NCI-H446 treated with DMSO at 0.1 percent for 48 hours (cell line): ENCODE data around the gene F10.
"Not testable (repeated sequence)": the region's sequence is repeated elsewhere in the genome, so short reads cannot be mapped to it uniquely, and the experiment has no call there.

ENCODE experiments used
- DNase-seq: peaks from one replicate; lab custom pipeline; 2025; lab: John Stamatoyannopoulos, UW

F10 gene

DNA sequence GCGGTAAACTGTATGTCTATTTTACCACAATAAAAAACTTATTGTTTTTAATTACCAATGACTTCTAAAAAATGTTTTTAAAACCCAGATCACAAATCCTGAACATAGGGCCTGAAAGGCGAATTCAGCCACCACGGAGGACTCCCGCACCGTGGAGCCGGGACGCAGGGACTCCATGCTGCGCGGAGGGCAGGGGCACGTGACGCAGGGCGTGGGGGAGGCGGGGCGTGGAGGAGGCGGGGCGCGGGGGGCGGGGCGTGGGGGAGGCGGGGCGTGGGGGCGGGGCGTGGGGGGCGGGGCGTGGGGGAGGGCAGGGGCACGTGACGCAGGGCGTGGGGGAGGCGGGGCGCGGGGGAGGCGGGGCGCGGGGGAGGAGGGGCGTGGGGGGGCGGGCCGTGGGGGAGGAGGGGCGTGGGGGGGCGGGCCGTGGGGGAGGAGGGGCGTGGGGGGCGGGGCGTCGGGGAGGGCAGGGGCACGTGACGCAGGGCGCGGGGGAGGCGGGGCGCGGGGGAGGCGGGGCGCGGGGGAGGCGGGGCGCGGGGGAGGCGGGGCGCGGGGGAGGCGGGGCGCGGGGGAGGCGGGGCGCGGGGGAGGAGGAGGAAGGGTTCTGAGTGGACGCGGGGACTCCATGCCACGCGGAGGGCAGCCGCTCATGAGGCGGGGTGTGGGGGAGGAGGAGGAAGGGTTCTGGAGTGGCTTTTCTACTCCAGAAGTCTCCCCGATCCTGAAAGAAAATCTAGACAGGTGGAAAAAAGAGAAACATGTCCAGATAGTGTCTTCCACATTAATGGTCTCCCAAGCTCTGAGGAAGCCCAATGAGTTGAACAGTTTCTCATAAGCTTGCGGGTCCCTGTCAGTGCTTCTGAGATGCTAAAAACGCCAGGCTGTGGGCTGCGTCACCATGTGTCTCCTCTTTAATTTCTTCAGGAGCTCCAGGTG lies 31.5 kb downstream of the F10 start:
- peak; percentile 0 for DNase-seq

GRCh38 chr13:113155201-113155600 lies 32.6 kb downstream of the F10 start:
- DNase-seq, result no peak

DNA sequence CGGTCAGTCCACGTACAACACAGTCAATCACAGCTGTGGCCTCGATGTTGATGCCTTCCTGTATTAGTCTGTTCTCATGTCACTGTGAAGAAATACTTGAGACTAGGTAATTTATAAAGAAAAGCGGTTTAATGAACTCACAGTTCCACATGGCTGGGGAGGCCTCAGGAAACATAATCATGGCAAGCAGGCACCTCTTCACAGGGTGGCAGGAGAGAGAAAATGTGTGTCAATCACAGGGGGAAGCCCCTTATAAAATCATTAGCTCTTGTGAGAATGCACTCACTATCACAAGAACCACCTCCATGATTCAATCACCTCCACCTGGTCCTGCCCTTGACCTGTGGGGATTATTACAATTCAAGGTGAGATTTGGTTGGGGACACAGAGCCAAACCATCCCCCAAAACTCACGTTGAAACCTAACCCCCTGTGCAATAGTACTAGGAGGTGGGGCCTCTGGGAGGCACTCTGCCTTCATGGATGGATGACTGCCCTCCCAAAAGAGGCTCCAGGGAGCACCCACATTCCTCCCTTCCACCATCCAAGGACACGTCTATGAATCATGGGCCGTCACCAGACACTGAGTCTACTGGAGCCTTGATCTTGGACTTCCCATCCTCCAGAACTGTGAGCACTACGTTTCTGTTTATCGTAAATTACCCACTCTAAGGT lies 33.5 kb downstream of the F10 start:
- no peak for DNase-seq

GRCh38 chr13:113157206-113157928 lies 34.8 kb downstream of the F10 start:
- DNase-seq, result no peak

GRCh38 chr13:113157929-113158747 lies 35.5 kb downstream of the F10 start, which contains the start of gene PROZ:
Gene PROZ, plus strand, starts transcription at chr13:113158648. Its CDS starts 13 bp downstream, at chr13:113158661.
- no peak for DNase-seq

DNA sequence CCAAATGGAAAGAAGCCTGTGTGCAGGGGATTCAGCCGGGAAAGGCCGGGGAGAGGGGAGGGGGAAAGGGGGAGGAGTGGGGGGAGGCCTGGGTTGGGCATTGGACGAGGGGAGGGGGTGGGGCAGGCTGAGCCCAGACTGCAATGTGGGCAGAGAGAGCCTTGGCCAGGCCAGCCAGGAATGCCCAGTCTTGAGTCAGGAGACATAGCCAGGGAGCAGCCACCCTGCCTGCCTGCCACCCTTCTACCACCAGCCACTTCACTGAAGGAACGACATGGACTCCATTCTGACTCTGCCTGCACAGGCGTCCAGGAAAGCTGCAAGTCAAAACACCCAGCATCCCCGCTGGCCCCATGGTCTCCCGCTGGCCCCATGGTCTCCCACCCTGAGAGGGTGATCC lies 36.3 kb downstream of the F10 start:
- DNase-seq, result no peak

GRCh38 chr13:113159701-113160100 lies 37.1 kb downstream of the F10 start:
- DNase-seq, result no peak

GRCh38 chr13:113160983-113161382 lies 38.4 kb downstream of the F10 start:
- no peak for DNase-seq

GRCh38 chr13:113161433-113161832 lies 38.8 kb downstream of the F10 start:
- no peak for DNase-seq

DNA sequence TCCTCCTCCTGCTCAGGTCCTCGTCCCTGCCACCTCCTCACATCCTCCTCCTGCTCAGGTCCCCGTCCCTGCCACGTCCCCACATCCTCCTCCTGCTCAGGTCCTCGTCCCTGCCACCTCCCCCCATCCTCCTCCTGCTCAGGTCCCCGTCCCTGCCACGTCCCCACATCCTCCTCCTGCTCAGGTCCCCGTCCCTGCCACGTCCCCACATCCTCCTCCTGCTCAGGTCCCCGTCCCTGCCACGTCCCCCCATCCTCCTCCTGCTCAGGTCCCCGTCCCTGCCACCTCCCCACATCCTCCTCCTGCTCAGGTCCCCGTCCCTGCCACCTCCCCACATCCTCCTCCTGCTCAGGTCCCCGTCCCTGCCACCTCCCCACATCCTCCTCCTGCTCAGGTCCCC lies 39.4 kb downstream of the F10 start:
- DNase-seq, result not testable (repeated sequence)

DNA sequence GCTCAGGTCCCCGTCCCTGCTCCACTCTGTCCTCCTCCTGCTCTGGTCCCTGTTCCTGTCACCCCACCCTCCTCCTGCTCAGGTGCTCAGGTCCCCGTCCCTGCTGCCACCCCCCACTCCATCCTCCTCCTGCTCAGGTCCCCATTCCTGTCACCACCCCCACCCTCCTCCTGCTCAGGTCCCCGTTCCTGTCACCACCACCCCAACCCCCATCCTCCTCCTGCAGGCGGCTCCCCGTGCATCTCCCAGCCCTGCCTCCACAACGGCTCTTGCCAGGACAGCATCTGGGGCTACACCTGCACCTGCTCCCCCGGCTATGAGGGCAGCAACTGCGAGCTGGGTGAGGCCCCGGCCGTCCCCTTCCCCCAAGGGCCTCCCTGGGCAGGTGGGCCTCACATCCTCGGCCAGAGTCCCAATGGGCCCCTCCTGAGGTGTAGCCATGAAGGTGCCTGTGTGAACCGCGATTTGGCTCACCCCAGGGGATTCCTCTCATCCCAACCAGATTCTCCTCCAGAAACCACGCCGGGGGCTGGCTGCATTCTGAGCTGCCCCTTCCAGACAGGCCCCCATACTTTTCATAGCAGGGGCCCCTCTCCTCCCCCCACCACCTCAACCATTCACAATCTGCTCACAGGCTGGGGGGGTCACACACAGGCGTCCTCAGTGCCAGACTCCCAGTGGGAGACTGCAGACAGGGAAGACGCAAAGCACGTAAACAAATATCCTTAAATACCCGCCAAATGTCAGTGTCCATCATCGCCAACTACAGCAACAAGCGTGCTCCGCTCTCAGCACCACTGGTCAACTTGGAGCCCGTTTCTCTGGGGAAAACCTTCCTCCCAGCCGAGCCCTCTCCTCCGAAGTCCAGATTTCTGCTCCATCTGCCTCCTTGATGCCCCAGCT lies 40.4 kb downstream of the F10 start:
- no peak for DNase-seq

GRCh38 chr13:113164492-113164891 lies 41.9 kb downstream of the F10 start:
- DNase-seq, result no peak

GRCh38 chr13:113166266-113166665 lies 43.7 kb downstream of the F10 start:
- no peak for DNase-seq

GRCh38 chr13:113166681-113167080 lies 44.1 kb downstream of the F10 start:
- DNase-seq, result no peak

- no peak for DNase-seq
Measured at GRCh38 chr13:113167155-113167554, 44.6 kb downstream of the F10 start.

DNA sequence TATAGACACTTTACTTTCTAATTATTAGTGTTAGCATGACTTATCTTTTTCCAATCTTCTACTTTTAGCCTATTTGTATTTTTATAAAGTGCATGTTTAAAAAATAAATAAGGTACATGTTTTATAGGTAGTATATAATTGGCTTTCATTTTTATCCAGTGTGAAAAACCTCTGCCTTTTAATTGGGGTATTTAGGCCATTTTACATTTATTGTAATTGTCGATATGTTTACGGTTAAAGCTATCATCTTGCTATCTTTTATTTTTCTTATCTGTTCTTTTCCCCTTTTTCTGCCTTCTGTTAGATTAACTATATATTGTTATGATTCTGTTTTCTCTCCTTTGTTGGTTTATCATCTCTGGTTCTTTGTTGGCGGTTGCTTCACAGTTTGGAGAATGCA lies 45.0 kb downstream of the F10 start:
- DNase-seq, result no peak

DNA sequence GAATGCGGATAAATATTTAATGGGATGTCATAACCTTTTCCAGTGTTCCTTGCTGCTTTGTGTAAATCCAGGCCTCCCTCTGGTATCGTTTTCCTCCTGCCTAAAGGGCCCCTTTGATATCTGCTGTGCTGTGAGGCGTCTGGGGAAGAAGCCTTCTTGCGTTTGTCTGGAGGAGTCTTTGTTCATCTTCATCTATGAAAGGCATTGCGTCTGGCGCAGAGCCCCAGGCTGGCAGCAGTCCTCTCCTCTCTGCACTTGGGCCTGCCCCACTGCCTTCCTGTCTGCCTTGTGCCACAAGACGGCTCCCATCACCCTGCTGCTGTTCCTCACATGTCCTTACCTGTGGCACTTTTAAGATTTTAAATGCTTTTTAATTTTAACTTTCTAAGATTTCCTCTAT lies 45.6 kb downstream of the F10 start:
- no peak for DNase-seq

- no peak for DNase-seq
Measured at GRCh38 chr13:113169277-113170272, 47.0 kb downstream of the F10 start.

DNA sequence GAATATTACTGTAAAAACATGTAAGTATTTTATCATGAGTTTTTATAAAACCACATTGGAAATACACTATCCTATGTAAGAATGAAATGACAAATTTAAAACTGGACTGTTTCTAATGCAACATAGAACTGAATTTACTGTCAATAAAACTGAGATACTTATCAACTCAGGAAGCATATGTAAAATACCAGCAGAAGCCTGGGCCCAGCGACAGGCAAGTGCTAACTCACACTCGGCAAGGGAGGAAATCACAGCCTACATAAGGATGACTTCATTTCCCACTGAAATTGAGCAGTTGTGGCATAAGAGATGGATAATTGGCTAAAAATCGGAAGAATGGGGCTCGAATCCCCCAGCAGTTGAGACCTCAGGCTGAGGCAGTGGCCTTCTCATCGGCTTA lies 47.9 kb downstream of the F10 start:
- DNase-seq, result no peak
